ENCODE measurements around the gene SERPINE2.

Gene SERPINE2

DNA sequence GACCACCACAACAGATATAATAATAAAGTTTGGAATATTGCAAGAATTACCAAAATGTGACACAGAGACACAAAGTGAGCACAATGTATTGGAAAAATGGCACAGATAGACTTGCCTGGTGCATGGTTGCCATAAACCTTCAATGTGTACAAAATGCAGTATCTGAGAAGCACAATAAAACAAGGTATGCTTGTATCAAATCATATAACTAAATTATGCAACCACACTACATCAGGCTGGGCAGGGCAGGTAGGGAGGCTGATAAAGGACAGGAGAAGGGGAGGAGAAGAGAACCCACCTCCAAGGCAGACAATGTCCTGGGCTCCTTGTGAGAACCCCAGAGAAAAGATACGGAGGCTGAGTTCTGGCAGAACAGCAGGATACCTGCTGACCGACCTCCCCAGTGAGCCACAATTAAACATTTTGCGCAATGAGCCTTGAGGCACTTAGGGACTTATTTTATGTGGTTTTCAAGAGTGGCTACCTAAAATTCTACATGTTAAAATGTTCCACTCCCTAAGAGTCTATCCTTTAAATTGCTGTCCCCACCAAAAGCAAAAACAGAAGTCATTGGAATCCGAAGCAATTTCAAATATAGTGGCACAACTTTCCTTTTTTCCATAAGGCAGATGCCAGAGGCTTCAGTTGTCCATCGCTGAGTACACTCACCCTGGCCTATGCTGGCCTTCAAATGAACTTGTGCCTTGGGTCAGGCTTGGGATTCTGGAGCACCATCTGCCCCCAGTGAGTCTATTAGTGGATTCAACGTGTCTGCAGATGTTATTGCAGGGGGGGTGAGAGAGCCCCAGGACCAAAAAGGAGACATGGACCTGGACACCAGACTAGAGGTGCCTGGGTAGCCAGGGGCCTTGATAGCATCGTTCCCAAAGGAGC is 110.7 kb downstream of the SERPINE2 start:
- no peak overlapping the region for H2AFZ ChIP-seq (ENCODE audit: low read depth)
- H3K9ac ChIP-seq = no peak overlapping the region
- H3K79me2 ChIP-seq (ENCODE audit: insufficient read depth, low read depth) = 0 out of 2 replicates have a peak, but pooled peaks cover 3% of the 10 kb centered on the region
- H3K27me3 ChIP-seq (ENCODE audit: insufficient read depth, low read depth) = no peaks in the 10 kb centered on the region
- no peak overlapping the region for H3K4me2 ChIP-seq
- H3K4me1 ChIP-seq (ENCODE audit: low read depth, poor library complexity, severe bottlenecking) = no peaks in the 10 kb centered on the region
- no peaks in the 10 kb centered on the region for H4K20me1 ChIP-seq (ENCODE audit: insufficient read depth)
- no peak overlapping the region for H3K27ac ChIP-seq
- no peak overlapping the region for H3K4me3 ChIP-seq (IDR thresholded peaks at IDR 0.05; ENCODE audit: insufficient read depth, low read depth, low read length)
- TF ChIP-seq, protein P1, sequence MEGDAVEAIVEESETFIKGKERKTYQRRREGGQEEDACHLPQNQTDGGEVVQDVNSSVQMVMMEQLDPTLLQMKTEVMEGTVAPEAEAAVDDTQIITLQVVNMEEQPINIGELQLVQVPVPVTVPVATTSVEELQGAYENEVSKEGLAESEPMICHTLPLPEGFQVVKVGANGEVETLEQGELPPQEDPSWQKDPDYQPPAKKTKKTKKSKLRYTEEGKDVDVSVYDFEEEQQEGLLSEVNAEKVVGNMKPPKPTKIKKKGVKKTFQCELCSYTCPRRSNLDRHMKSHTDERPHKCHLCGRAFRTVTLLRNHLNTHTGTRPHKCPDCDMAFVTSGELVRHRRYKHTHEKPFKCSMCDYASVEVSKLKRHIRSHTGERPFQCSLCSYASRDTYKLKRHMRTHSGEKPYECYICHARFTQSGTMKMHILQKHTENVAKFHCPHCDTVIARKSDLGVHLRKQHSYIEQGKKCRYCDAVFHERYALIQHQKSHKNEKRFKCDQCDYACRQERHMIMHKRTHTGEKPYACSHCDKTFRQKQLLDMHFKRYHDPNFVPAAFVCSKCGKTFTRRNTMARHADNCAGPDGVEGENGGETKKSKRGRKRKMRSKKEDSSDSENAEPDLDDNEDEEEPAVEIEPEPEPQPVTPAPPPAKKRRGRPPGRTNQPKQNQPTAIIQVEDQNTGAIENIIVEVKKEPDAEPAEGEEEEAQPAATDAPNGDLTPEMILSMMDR (conservative IDR thresholded peaks at IDR 0.05; ENCODE audit: low read depth, low read length) = no peak
- H3K36me3 ChIP-seq (ENCODE audit: insufficient read depth) = no peaks in the 10 kb centered on the region

DNA sequence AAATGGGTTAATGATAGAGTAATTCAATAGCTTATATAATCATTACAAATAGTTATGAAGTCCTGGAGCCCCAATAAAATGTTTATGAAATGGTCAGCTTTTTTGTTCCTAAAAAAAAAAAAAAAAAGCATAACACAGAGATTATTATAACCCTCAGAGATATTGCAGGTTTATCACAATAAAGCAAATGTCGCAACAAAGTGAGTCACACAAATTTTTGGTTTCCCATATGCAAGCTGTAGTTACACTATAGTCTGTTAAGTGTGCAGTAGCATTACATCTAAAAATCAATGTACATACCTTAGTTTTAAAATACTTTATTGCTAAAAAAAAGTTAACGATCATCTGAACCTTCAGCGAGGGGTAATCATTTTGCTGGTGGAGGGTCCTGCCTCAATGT is 114.0 kb downstream of the SERPINE2 start:
- Histone ChIP-seq H4K20me1 (ENCODE audit: insufficient read depth) (no peaks in the 10 kb centered on the region), H2AFZ (ENCODE audit: low read depth) (no peak overlapping the region), H3K27ac (no peak overlapping the region), H3K27me3 (ENCODE audit: insufficient read depth, low read depth) (no peaks in the 10 kb centered on the region), H3K36me3 (ENCODE audit: insufficient read depth) (no peaks in the 10 kb centered on the region), H3K79me2 (ENCODE audit: insufficient read depth, low read depth) (no peaks in the 10 kb centered on the region), H3K4me2 (no peak overlapping the region), H3K4me1 (ENCODE audit: low read depth, poor library complexity, severe bottlenecking) (no peaks in the 10 kb centered on the region), H3K9ac (no peak overlapping the region), H3K4me3 (IDR thresholded peaks at IDR 0.05; ENCODE audit: insufficient read depth, low read depth, low read length) (no peak overlapping the region)
- TF ChIP-seq, protein P1 (conservative IDR thresholded peaks at IDR 0.05; ENCODE audit: low read depth, low read length) = no peak

Data from KMS-11 (cell line).